Stimulated activated CD4-positive, alpha-beta T cell treated with anti-CD3 and anti-CD28 coated beads, TNF-alpha, amount 100 ng/mL, for 24 hours (primary cell): Measurements from ENCODE around the gene HVCN1.
"Not testable (repeated sequence)": the region's sequence is repeated elsewhere in the genome, so short reads cannot be mapped to it uniquely, and the experiment has no call there.

Experiments used
- DNase-seq, 3 experiments: peaks; one replicate each; pipeline ENCODE4 v3.0.0-alpha.2; 2020; ENCODE audit warnings: low read depth in 3 of 3

Gene HVCN1

DNA sequence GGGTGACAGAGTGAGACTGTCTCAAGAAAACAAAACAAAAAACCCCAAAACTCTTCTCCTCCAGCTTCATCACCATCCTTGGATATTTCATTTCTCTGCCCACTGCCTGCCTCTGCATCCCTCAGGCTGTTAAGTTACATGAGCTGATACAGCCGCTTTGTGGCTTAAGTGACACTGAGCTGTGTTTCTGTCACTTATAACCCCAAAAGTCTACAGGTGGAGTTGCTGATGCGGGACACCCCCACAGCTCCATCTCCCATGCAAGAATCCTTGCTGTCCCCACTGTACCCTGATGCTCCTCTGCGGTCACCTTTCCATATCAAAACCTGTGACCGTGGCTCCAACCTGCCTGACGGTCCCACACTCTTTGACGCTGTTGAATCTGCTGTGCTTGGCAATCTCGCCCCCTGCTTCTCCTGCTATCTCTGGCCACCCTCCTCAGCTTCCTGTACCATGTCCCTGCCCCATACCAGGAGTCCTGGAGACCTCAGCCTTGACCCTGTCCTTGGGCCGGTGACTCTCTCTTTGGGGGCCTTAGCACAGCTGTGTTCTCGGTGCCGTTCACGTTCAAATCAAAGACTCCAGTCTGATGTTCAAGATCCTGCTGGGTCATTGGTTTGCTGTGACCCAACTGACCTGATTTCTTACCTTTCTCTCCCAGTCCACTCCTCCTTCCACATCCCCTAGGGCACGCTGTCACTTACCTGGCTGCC, 20.3 kb downstream of the HVCN1 start:
- DNase-seq: no peak

DNA sequence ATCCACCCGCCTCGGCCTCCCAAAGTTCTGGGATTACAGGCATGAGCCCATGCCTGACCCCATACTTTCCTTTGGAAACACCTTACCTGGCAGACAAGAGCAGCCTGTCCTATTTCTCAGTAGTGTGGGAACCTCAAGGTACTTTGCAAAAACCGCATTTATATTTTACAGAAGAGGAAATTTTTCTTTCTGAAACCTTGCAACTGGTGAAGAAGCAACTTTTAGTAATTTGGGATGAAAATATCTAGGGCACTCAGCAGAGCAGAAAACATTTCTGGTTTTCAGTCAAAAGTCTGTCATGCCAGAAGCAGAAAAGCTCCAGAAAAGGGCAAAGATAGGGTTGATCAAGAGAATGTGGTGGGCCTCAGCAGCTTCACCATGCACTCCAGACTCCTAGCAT, 21.2 kb downstream of the HVCN1 start:
- no peak for DNase-seq

DNA sequence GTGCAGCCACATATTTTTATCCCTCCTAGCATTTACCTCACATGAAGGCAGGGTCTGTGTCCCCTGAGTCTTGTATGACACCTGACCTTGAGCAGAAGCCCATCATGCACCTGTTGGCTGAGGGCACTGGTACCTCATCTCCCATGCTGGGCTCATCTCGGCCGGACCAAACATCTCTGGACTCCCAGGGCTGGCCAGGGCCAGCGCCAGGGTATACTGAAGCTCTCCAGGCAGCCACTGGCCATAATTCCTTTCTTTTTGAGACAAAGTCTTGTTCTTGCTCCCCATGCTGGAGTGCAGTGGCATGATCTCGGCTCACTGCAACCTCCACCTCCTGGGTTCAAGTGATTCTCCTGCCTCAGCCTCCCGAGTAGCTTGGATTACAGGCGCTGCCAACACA, 22.0 kb downstream of the HVCN1 start:
- DNase-seq: no peak

DNA sequence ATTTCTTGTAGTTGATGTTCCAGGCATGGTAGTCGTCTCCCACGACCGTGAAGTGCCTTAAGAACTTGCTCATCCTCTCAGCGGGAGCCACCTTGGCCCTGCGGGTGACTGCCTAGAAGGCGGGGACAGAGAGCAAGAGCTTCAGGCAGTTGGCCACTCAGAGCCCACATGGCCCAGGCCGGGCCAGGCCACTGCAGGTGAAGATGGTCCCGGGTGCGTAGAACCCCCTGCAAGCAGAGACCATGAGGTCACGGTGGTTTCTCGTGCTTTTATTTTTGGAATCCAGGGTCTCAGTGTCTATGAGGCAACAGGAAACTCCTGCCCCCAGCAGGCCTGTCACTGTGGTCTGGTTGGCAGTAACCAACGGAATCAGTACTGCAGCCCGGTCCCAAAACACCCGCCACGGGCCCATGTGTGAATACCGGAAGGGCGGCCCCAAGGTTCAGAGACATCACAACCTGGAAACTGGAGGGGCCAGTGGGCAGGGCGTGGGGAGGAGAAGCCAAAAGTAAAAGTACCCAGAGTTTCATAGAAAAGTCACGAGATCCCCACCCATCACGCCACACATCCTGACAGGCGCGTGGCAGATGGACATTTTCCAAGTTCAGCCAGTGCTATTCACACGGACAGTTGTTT, 27.5 kb downstream of the HVCN1 start:
- peak; percentile 3 to 60 (median 15) for DNase-seq

DNA sequence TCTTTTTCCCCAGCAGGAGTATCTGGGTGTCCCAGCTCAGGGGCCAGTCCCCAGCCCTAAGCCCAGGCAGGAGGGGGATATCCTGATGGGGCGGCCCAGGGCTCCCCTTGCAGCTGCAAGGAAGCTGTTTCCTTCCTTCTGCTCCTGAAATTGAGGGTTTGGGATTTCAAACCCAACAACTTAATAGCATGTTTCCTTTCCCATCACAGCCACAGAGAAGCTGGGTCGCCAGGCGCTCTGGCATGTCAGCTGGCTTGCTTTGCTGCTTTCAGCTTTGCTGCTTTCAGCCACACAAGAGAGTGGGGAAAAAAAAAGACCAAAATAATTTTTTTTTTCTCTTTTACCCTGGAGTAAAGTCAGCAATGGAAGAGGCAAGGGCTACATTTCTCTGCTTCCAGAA, 30.0 kb downstream of the HVCN1 start:
- DNase-seq: no peak

DNA sequence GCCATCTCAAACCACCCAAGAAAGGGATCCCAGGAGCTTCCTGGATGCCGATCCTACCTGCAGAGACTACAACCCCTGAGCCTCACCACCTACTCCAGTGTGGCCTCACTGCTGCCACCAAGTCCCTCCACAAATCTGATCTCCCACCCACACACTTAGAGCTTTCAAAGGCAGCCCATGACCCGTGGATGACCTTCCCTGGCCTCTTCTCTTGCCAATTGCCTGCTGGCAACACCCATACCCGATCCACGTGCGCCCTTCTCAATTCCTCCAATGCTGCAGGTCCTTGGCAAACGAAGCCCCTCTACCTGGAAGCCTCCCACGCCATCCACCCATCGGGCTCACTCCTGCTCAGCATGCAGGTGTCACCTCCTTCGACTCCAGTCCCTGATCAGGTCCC, 30.7 kb downstream of the HVCN1 start:
- no peak for DNase-seq

DNA sequence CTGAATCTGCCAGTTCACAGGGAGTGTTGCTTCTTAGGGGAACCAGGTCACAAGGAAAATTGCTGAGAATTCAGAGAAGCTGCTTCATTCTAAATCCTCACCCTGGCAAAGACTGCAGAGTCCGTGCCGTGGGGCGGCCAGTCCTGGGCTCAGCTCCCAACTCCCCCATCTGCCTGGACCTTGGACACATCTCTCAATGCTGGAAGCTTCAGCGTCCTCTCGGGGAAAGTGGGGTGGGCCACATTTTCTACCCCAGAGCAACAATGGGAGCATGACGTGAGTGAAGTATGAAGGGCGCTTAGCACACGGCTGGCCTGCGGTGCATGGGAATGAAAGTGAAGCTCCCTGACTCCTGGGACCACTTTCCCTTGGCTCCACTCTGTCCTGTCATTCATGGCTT, 31.2 kb downstream of the HVCN1 start:
- no peak for DNase-seq

DNA sequence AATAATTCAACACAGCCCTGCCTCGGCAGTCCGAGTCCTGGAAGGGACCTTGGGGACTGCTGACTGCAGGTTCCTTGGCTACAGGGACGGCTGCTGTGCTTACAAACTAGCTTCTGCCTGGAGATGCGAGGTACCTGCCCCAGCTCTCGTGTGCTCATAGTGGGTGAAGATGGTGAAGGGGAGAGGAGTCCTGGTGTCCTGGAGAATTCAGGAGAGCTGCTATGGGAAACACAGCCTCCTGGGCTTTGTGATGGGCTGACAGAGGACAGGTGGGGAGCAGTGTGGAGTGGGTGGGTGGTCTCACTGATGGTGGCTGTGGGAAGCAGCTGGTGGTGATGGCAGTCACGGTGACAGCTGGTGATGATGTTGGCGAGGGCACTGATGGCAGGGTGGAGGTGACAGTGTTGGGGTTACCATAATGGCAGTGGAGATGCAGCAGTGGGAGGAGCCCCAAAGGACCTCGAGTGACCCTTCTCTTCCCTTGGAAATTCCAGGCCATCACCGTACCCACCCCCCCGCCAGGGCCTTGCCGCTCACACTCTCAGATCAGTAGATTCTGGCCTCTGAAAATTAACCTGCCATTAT, 32.8 kb downstream of the HVCN1 start:
- no peak for DNase-seq

DNA sequence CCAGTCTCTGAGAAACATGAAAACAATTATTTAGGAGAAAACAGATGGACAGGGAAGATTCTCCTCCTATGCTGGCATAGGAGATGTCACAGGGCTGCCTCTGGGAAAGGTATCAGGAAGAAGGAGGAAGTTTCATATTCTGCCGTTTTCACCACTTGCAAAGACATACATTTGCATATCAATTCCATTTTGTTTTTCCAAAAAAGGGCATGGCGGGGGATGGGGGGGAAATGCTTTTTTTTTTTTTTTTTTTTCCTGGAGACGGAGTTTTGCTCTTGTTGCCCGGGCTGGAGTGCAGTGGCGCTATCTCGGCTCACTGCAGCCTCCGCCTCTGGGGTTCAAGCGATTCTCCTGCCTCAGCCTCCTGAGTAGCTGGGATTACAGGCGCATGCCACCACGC, 34.7 kb downstream of the HVCN1 start:
- not testable (repeated sequence) for DNase-seq

DNA sequence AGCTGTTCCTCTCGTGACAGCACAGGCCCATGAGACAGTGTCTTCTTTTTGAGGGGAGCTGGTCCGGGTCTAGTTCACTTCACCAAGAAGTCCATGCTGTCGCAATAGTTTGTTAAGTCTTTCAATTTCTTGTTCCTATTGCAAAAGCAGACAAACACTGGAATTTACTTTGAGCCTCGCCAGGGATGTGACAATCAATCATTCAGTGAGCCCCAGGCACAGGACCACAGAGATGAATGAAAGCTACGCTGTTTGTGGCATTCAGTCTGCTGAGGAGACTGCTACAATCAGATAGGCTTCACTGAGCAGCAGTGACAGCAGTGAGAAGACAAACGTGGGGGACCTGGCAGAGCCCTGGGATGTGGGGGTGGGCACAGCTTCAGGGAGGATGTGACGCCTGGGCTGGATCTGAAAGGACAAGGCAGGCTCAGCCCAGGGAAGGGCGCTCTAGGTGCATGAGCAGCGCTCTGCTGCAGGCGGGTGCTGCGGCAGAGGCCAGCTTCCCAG, 39.5 kb downstream of the HVCN1 start:
- DNase-seq: no peak

DNA sequence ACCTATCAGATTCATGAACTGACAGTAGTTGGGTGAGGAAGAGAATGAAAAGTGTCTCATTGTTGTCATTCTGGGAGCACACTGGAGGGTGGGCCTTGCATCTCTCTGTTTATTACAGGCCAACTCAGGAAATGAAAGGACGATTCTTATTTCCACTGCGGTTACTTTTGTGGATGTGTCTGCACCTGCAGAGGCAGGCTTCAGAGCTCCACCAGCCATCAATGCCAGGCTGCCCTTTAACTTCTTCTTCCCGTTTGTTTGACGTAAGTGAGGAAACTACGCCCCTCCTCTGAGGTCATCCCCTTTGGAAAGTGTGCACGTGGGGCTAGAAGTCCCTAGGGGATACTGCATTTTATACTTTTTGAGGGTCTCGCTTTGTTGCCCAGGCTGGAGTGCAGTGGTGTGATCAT, 41.3 kb downstream of the HVCN1 start:
- peak in 1 of 3 experiments; percentile 14 for DNase-seq

DNA sequence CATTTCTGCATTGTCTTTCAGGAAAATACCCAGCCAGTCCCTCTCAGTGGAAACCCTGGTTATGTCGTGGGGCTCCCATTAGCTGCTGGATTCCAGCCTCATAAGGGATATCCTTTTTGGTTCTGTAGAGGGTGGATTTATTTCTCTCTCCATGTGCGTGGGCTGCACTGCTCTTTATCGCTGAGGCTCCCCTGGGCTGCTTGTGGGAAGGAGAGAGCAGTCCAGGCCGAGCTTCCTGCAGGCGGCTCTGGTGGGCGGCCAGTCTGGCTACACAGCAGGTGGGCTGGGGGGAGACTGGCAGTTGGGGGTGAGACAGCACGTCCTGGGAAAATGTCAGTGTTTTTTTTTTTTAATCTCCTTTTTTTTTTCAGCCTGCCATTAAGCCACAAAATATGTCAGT, 47.4 kb downstream of the HVCN1 start:
- no peak for DNase-seq

DNA sequence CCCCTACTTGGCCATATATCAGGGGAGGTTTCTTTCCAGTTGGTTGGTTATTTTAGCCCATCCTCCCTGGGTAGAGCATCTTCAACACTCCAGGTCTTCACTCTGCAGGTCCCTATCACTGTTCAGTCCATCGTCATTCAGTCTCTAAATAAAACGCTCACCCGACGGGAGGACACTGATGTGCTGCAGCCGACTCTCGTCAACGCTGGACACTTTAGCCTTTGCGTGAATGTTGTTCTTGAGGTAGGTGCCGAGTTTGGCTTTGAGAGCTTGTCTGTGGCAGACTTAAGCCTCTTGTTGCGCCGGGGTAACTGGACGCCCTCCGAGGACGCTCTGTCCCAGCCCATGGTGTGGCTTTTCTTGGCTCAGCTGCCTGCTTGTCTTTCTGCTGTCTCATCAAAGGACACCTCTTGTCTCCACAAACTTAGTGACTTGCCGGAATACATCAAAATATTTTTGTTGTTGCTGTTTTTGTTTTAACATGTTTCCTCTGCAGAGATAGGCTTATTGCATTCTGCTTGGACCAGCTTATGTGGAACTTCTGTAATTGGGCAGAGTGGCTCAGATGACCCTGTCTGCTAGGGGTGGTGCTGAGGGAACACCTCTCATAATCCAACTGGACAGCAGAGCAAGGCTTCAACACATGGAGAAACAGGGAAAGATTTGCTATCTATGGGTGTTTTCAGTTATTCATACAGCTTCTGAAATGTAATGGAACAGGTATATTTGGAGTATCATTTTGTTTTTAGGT, 48.5 kb downstream of the HVCN1 start:
- no peak for DNase-seq

DNA sequence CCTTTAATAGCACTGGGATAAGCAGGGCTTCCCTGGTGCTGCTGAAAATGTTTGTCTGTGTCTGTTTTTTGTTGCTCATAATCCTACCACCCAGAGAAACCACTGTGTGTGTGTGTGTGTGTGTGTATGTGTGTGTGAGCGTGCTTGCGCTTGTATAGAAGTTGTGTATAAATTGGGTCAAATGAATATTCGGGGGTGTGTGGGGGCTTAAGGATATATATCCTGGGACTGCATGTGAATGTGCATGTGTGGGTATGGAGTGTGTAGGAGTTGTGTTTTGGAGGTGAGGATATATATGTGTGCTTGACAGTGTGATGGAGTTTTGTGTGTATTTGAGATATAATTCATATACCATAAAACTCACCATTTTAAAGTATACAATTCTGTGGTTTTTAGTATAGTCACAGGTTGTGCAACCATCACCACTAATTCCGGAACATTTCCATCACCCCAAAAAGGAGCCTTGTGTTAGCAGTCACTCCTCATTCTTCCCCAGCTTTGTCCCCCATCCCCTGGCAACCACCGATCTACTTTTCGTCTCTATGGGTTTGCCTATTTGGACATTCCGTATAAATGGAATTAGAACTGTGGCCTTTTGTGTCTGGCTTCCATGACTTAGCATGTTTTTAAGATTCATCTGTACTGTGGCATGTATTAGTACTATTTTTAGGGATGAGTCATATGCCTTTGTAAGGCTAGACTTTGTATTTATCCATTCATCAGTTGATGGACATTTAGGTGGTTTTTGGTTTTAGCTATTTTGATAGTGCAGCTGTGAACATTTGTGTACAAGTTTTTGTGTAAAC, 49.4 kb downstream of the HVCN1 start:
- no peak for DNase-seq

DNA sequence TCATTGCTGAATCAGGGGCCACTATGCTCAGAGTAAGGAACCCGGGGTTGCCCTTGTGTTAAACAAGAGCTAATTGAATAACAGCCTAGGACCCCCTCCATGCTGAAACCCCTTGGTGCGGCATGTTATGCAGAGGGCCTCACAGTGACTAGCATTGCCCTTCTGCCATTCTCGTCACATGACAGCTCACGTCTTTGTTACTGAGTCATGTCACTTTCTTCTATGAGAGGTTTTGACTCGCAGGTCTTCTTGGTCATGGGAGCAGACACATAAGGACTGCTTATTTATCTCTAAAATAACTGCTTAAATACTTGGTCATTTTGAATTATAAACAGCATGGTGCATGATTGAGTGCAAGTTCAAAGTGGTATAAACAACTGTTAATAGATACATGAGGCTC, 50.1 kb downstream of the HVCN1 start:
- DNase-seq: no peak

DNA sequence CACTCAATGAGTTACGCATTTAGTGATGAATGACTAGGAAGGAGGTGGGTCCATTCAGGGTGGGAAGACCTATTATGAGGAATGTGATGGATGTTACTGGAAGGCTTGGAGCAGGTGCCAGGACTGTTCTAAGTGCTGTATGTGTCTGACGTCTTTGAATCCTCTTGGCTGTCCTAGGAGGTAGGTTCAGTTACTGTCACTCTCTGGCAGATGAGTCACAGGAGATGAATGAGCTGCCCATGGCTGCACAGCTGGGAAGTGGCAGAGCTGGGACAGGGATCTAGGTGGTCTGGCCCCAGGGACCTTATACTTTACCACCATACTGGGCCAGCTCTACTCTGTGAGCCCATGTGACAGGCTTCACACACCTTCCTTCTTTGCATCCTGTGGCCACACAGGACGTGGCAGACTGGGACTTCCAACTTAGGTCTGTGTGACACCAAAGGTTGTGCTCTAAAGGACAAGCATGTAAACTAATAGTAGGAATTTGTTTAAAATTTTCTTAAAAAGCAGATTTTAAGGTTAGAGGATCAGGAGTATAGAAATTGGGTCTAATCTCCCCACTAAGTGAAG, 51.0 kb downstream of the HVCN1 start:
- no peak for DNase-seq

DNA sequence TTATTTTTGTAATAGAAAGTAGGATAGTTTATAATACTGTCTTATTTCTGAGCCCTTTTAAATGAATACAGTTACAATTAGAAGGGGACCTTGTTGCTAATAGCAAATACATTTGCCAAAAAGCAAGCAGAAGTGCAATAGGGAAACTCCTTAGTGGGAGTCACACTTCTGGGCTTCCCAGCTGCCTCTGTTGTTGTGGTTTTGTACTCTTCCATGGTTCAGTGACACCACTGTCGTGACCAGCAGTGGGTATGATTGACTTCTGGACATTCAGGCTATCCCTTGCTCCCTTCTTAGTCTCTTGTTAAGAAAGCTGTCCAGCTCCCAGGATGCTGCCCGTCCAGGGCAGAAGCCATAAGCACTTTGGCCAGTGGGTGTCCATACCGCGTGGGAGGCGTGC, 52.4 kb downstream of the HVCN1 start:
- no peak for DNase-seq

DNA sequence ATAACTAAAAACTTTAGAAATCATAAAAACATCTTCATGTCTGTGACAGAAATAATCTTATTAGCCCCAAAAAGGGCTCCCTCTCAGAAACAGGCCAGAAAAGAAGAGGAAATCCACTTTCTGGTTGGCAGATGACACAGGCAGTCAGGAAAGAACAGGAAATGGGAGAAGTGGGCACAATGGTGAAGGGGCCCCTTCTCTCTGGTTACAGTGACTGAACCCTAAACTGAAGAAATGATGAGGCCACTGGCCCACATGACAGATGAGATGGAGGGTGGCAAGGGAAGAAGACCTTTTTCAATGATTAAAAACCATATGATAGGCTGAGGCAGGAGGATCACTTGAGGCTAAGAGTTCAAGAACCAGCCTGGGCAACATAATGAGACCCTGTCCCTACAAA, 53.9 kb downstream of the HVCN1 start:
- no peak for DNase-seq

DNA sequence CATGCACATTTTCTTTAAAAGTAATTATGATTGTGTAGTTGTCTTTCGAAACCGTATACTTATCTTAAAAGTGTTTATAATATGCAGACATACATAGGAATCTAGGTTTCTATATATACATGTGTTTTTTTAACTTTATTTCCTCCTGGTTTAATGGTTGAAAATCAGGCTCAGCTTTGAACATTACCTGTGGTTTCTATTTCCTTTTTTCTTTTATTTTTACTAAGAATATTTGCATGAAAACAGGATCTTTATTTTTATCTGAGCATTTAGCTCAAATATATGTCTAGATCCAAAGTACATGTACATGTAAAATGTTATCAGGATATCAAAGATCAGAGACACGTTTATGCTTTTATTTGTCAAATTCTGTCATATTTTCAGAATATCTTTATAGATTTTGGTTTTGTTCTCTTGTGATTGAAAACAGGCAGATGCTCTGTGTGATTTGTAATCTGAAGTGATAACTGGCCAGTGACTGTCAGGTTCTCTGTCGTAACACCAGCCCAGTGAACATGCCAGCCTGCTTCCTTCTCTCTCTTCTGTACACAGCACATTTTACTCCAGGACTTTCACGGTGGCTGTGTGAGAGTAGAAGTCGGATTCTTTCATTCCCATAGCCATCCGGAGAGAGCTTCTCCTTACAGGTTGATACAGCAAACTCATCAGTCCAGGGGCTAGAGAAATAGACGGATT, 61.3 kb downstream of the HVCN1 start:
- no peak for DNase-seq

DNA sequence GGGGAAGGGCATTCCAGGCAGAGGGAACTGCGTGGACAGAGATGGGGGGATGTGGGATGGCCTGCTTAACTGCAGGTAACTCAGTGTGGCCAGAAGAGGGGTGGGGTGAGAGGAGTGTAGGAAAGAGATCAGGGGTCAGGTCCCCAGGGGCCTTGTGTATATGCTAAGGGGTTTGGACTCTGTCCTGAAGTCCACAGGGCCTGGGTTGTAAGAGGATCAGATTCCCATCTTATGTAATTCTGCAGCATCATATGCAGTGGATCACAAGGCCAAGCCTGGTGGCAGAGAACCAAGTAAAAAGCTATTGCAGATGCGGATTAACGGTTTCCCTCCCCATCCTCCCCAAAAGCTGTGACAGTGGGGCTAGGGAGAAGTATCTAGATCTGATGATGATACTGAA, 66.3 kb downstream of the HVCN1 start:
- no peak for DNase-seq

DNA sequence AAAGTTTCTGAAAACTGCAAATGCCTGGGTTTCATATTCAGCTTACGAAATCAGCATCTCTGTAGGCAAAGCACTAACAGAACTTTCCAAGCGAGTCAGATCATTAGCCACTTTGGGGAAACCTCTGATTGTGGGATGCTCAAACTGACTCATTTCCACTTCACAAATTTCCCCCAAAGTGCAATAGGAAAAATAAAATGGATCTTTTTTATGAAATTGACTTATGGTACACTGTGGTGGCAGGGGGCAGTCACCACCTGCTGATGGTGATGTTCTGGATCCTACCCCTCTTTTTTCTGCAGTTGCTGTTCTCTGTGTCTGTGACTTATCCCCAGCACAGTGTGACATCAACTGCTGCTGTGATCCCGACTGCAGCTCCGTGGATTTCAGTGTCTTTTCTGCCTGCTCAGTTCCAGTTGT, 69.4 kb downstream of the HVCN1 start:
- DNase-seq: peak in 2 of 3 experiments; percentile 1 to 45
